ENCODE data around the gene PLPPR3. TPM values are rescaled to one million over a fixed set of nuclear protein-coding genes. Genes with fewer than 3 reads are reported as not detected.

PLPPR3 gene
- total RNA-seq, 2 experiments from 2014 or later: not detected

DNA sequence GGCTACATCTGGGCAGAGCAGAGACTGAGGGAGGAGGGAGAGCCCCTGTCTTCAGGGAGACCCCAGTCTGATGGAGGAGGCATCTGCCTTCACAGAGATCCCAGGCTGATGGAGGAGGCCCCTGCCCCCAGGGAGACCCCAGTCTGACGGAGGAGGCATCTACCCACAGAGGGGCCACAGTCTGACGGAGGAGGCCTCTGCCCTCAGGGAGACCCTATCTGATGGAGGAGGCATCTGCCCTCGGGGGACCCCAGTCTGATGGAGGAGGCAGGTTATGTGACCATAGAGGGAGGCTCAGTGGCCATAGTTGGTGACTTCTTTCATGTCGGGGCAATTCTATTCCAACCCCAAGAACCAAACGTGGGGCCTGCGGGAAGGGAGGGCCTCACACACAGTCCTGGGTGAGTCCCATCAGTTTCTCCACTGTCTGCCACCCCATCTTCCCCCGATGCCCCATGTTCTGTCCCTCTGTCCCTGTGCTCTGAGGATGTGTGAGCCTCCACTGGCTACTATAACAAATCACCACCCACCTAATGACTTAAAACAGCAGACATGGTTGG is 56.5 kb downstream of the PLPPR3 start:
- CTCF ChIA-PET: no interaction called here
- intact Hi-C loops (cut with micrococcal nuclease): no loop called here

GRCh38 chr19:764301-764700 is 57.5 kb downstream of the PLPPR3 start:
- TF ChIP-seq CTCF (IDR thresholded peaks at IDR 0.05): no peak
- H3K36me3 Mint-ChIP-seq (ENCODE audit: low read depth): no peaks in the 10 kb centered on the region
- H3K27me3 Mint-ChIP-seq: no peaks in the 10 kb centered on the region
- H3K4me3 Mint-ChIP-seq: no peak overlapping the region
- no peak for DNase-seq
- ChIA-PET CTCF (no interaction called here), POLR2A (no interaction called here)
- no peaks in the 10 kb centered on the region for H3K4me1 Mint-ChIP-seq (ENCODE audit: low read depth)
- ATAC-seq: no peak
- intact Hi-C loops (cut with micrococcal nuclease): no loop called here
- H3K27ac Mint-ChIP-seq: no peak overlapping the region
- peaks cover 3% of the 10 kb centered on the region for H3K9me3 Mint-ChIP-seq

More for the DNA sequence above, 56.5 kb downstream of the PLPPR3 start:
- H3K9me3 Mint-ChIP-seq: no peaks in the 10 kb centered on the region
- ATAC-seq (no peak), DNase-seq (no peak)
- no peak for TF ChIP-seq CTCF (IDR thresholded peaks at IDR 0.05)
- no peak overlapping the region for H3K27ac Mint-ChIP-seq
- H3K4me3 Mint-ChIP-seq: no peak overlapping the region
- H3K27me3 Mint-ChIP-seq: peaks cover under 1% of the 10 kb centered on the region
- POLR2A ChIA-PET: no interaction called here
- H3K4me1 Mint-ChIP-seq (ENCODE audit: low read depth): peaks cover under 1% of the 10 kb centered on the region
- H3K36me3 Mint-ChIP-seq (ENCODE audit: low read depth): no peaks in the 10 kb centered on the region

- ATAC-seq: no peak
- H3K27me3 Mint-ChIP-seq: no peaks in the 10 kb centered on the region
- DNase-seq: no peak
- H3K4me1 Mint-ChIP-seq (ENCODE audit: low read depth): no peaks in the 10 kb centered on the region
- POLR2A ChIA-PET: no interaction called here
- no peak for TF ChIP-seq CTCF (IDR thresholded peaks at IDR 0.05)
- H3K27ac Mint-ChIP-seq: no peak overlapping the region
- H3K9me3 Mint-ChIP-seq: peaks cover 3% of the 10 kb centered on the region
- intact Hi-C loops (cut with micrococcal nuclease): no loop called here
- no peaks in the 10 kb centered on the region for H3K36me3 Mint-ChIP-seq (ENCODE audit: low read depth)
- CTCF ChIA-PET: no interaction called here
- no peak overlapping the region for H3K4me3 Mint-ChIP-seq
Measured at GRCh38 chr19:763869-764268, 57.9 kb downstream of the PLPPR3 start.

DNA sequence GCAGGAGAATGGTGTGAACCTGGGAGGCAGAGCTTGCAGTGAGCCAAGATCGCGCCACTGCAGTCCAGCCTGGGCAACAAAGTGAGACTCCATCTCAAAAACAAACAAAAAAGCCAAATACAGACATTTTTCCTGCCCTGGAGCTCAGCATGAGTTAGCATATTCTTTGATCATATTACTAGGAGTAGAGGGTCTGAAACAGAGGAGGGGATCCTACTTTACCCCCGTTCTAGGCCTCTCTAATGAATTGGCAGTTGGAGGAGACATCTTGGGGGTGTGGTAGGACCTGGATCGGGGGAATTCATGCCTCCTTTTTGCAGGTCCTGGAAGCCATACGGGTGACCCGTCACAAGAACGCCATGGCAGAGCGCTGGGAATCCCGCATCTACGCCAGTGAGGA is 58.6 kb downstream of the PLPPR3 start:
- no peak overlapping the region for H3K27ac Mint-ChIP-seq
- H3K4me1 Mint-ChIP-seq (ENCODE audit: low read depth): no peaks in the 10 kb centered on the region
- no peak for TF ChIP-seq CTCF (IDR thresholded peaks at IDR 0.05)
- ATAC-seq: no peak
- H3K36me3 Mint-ChIP-seq (ENCODE audit: low read depth): no peaks in the 10 kb centered on the region
- DNase-seq: no peak
- H3K9me3 Mint-ChIP-seq: peaks cover 8% of the 10 kb centered on the region
- intact Hi-C loops (cut with micrococcal nuclease): no loop called here
- H3K27me3 Mint-ChIP-seq: no peaks in the 10 kb centered on the region
- H3K4me3 Mint-ChIP-seq: no peak overlapping the region
- CTCF ChIA-PET: no interaction called here
- POLR2A ChIA-PET: no interaction called here

Small RNAs within 50 kb of the gene (microRNA-seq; reads per million reads assigned to microRNA genes)
- gene MIR3187 (ENCODE audit: borderline microRNAs expressed, borderline replicate concordance) (48.4 reads per million, percentile 57 among the genes with 10 or more reads in this experiment), gene MIR4745 (ENCODE audit: borderline microRNAs expressed, borderline replicate concordance) (12.4 reads per million, percentile 38 among the genes with 10 or more reads in this experiment)

Other genes with a start within 250 kb of the PLPPR3 start
- gene BSG, start 249.4 kb downstream of the PLPPR3 start, total RNA-seq: 100 to 1,000 TPM; 159 to 160 TPM
- gene HCN2, start 232.1 kb downstream of the PLPPR3 start, total RNA-seq: under 1 TPM; 0.18 TPM
- gene POLRMT, start 188.4 kb downstream of the PLPPR3 start, total RNA-seq: 10 to 100 TPM; 66.6 to 67.9 TPM
- under 1 TPM in 1 of 2 experiments, not detected in 1; 0.16 TPM for gene FGF22, start 182.1 kb downstream of the PLPPR3 start, total RNA-seq
- 100 to 1,000 TPM in 1 of 2 experiments, 10 to 100 TPM in 1; 99.1 to 101 TPM for gene RNF126, start 158.7 kb downstream of the PLPPR3 start, total RNA-seq
- gene FSTL3, start 145.6 kb downstream of the PLPPR3 start, total RNA-seq: 10 to 100 TPM; 12.3 TPM
- not detected for gene PRSS57, start 126.5 kb downstream of the PLPPR3 start, total RNA-seq
- gene PALM, start 113.0 kb downstream of the PLPPR3 start, total RNA-seq: under 1 TPM; 0.22 to 0.36 TPM
- not detected for gene MISP, start 70.8 kb downstream of the PLPPR3 start, total RNA-seq
- gene PTBP1, start 24.5 kb downstream of the PLPPR3 start, total RNA-seq: 100 to 1,000 TPM; 581 to 582 TPM
- not detected for gene AZU1, start 5.9 kb upstream of the PLPPR3 start, total RNA-seq
- gene PRTN3, start 19.0 kb upstream of the PLPPR3 start, total RNA-seq: not detected
- not detected for gene ELANE, start 30.3 kb upstream of the PLPPR3 start, total RNA-seq
- gene CFD, start 37.7 kb upstream of the PLPPR3 start, total RNA-seq: 1 to 10 TPM in 1 of 2 experiments, under 1 TPM in 1; 0.60 to 1.4 TPM
- gene MED16, start 71.2 kb upstream of the PLPPR3 start, total RNA-seq: 10 to 100 TPM; 37.6 to 37.8 TPM
- not detected for gene RNU6-9, start 71.5 kb upstream of the PLPPR3 start, total RNA-seq
- 10 to 100 TPM; 58.4 to 61.5 TPM for gene R3HDM4, start 91.3 kb upstream of the PLPPR3 start, total RNA-seq
- gene KISS1R, start 95.4 kb upstream of the PLPPR3 start, total RNA-seq: 10 to 100 TPM; 14.0 to 15.5 TPM
- 10 to 100 TPM; 18.7 to 22.1 TPM for gene ARID3A, start 104.1 kb upstream of the PLPPR3 start, total RNA-seq
- 10 to 100 TPM; 75.3 to 78.1 TPM for gene WDR18, start 162.4 kb upstream of the PLPPR3 start, total RNA-seq
- gene GRIN3B, start 178.5 kb upstream of the PLPPR3 start, total RNA-seq: under 1 TPM in 1 of 2 experiments, not detected in 1; 0.07 TPM
- 100 to 1,000 TPM; 115 to 117 TPM for gene TMEM259, start 199.2 kb upstream of the PLPPR3 start, total RNA-seq
- not detected for gene RNU6-2, start 199.6 kb upstream of the PLPPR3 start, total RNA-seq
- gene CNN2, start 204.7 kb upstream of the PLPPR3 start, total RNA-seq: 10 to 100 TPM; 97.4 to 98.3 TPM
- gene ABCA7, start 218.2 kb upstream of the PLPPR3 start, total RNA-seq: 10 to 100 TPM; 14.0 to 14.6 TPM
- gene ARHGAP45, start 245.2 kb upstream of the PLPPR3 start, total RNA-seq: 100 to 1,000 TPM; 136 to 150 TPM

All from activated CD8-positive, alpha-beta T cell treated with anti-CD3 and anti-CD28 coated beads for 36 hours (primary cell).